Cardiac fibroblast (primary cell): ENCODE results near the gene CLRN1.
A peak's percentile ranks its signal among the peaks of the same experiment; 100 is the strongest.

ENCODE experiments used
- DNase-seq, 2 donors: peaks; one replicate each; pipeline versions ENCODE4 v3.0.0 to v3.0.0-alpha.2; 2010; ENCODE audit warnings: low read depth in 2 of 2
- H3K4me3 ChIP-seq, 2 donors: replicated peaks in 1 of 2; 1 replicate in 1 of 2; 2 replicates in 1 of 2; pipeline ENCODE4 v1.5.1; 2011; ENCODE audit warnings: low read depth in 2 of 2, low read length in 2 of 2, mild to moderate bottlenecking in 2 of 2, moderate library complexity in 1 of 2
- CTCF ChIP-seq: IDR thresholded peaks from one replicate; pipeline ENCODE4 v1.5.1; 2011; ENCODE audit warnings: low read depth, mild to moderate bottlenecking, low read length, inconsistent platforms

Gene CLRN1

GRCh38 chr3:150951923-150952322 is 20.6 kb downstream of the CLRN1 start:
- no peak for DNase-seq
- H3K4me3 ChIP-seq, result no peak overlapping the region
- TF ChIP-seq CTCF, result no peak

DNA sequence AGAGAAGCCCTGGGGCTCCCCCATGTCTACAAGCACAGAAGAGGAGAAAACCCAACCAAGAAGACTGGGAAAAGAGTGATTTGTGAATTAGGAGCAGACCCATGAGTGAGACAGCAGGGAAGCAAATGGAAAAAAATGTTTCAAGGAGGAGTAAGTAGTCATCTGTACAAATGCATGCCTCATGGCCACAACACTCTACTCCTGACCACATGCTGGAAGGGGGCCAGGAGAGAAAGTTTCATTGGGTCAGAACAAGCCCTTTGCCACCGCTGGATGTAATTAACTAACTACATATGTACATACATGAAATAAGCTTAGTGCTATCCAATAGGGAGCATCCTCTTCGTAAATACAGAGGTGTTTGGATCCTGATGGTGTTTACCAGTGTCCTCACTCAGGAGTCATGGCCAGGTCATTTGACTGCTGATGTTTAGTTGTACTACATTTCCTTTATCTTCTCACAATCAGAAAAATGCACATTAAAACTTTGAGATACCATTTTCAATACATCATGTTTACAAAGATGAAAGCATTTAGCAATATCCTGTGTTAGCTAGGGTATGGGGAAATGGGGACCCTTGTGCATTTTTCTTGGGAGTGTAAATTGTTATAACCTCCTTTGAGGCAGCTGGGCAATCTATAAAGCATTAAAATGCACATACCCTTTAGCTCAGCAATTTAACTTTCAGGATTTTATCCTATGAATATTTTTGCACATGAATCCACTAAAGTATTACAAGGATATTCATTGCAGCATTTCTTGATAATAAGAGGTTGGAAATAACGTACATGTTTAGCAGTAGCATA is 27.1 kb downstream of the CLRN1 start:
- no peak for TF ChIP-seq CTCF
- peak; percentile 43 to 58 for DNase-seq
- no peak overlapping the region for H3K4me3 ChIP-seq

DNA sequence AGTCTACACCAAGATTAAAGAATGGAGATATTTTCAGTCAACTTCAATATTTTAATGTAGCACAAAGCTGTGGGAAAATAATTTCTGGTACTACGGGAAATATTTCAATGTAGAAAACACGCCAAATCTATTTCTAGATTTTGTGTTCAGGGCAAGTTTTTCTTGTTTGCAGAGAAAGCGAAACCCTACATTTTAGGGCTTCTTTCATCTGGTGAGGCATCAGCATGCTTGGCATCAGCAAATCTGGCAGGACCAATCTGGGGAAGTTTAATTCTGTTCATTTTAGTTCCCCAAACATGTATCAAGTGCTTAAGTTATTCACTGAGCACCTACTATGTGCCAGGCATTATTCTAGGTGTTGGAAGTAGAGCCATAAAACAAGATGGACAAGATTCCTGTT is 30.3 kb downstream of the CLRN1 start:
- H3K4me3 ChIP-seq, result no peak overlapping the region
- DNase-seq, result no peak
- no peak for TF ChIP-seq CTCF

DNA sequence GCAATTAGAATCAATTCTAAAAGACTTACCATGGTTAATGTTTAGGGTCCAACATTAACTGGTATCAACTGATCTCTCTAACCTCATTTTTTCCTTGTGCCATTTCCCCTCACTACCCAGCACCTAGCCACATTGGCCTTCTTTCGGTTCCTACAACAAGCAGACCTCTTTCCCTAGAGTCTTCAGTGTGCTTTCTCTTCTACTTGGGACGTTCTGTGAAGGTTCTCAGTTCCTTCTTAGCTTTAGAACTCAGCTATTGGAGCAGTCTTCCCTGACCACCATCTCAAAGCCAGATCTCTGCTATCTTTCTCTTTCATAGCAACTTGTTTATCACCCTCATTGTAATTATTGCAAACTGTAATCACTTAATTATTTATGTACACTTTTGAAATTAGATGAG is 35.8 kb downstream of the CLRN1 start:
- H3K4me3 ChIP-seq, result no peak overlapping the region
- no peak for DNase-seq
- no peak for TF ChIP-seq CTCF

DNA sequence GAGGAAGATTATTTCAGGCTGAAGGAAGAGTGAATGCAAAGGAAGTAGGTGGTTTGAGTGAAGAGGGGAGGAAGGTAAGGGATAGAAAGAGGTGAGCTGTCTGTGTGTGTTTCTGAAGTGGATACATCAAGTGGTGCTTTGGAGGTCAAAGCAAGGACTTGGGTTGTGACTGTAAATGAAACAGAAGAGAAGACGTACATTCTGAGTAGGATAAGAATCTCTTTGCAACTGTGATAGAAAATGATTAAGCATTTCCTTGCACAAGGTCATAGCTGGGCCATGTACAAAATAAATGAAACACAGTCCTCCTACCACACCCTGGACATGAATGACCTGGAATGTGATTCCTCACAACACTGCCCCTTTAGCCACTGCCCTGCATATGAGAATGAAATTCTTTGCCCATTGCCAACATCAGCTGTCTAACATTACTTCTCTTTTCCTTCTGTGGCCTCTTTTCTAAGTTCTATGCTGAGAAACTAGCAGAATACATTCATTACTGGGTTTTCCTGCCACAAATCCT is 39.0 kb downstream of the CLRN1 start:
- DNase-seq, result peak in 1 of 2 donors; percentile 2
- no peak for TF ChIP-seq CTCF
- H3K4me3 ChIP-seq, result no peak overlapping the region

DNA sequence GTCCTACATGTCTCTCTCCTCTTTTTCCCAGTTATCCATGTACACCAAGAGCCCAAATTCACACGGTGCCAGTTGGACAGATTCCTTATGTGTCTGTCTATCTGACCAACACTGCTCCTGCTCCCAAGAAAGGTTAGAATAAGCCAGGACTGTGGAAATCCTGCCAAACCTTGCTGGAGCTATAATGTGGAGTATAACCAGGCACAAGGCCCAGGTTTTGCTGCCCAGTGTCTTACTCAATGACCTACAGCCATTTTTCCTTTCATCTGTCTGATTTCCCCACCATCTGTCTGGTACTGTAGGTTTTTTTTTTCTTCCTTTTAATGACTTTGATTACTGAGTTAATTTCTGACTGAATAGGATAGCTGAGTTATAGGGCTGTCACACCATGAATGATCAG is 40.8 kb downstream of the CLRN1 start:
- TF ChIP-seq CTCF, result no peak
- DNase-seq, result no peak
- no peak overlapping the region for H3K4me3 ChIP-seq

DNA sequence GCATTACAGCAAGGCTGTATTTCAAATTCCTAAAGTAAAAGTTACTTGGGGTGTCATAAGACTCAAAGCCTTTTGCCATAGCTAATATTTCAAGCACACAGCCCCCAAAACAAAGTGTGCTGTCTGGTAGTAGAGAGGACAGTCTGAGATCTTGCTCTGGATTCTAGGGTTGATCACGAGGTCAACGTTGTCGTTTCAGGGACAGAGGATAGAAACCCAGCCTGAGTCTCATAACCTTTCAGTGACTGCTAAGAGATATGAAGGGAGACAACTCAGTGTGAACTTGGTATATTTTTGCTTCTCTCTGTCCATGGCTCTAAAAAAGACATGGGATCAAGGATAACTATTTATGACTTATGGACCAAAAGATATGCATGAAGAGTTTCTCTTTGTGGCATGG is 41.7 kb downstream of the CLRN1 start:
- DNase-seq, result no peak
- TF ChIP-seq CTCF, result no peak
- no peak overlapping the region for H3K4me3 ChIP-seq
